GM19099 (cell line): ENCODE data around the gene AARS1.
A peak's percentile ranks its signal among the peaks of the same experiment; 100 is the strongest.

Experiments
- POLR2A ChIP-seq: IDR thresholded peaks from 3 replicates; pipeline ENCODE4 v1.6.1; 2011; ENCODE audit warnings: low read depth; ENCODE audit not compliant: insufficient read length; ENCODE audit errors: extremely low read depth

Gene AARS1

DNA sequence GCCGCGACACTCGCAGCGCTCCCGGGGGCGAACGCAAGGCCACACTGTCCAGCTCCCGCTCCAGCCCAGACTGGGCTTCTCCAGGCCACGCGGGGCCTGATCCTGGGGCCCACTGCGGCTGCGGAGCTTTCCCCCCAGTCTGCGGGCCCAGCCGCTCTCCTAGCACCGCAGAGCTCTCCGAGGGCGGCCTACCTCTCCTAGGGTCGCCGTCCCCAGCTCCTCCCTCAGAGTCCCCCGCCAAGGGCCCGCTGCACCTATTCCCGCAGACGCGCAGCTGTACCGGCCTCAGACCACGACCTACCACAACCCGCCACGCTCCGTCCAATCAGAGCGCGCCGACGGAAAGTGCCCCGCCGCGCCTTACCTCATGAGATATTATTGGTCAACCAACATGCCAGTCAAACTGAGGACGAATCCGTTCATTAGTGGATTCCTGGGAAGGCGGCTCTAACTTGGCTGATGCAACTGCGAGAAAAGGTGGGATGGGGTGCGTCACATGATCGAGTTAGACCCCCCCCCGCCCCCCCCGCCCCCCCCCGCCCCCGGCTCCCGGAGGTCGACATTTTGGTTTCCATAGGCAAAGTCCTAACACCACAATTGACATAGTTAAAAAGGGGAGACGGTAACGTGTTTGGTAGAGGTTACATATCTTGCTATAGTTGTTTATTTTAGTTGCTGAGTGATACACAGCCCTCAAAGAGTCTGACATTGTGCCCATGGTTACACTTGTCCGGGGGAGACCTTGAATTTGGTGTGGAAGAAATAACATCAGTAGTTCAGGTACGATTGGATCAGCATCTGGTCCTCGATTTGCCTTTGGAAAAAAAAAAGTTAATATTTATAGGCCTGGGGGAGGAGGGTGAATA, at the start of gene AARS1:
Gene AARS1, minus strand, starts transcription at position 278 of the 866 bp plus-strand sequence. CDS start 6,743 bp downstream, outside the sequence.
- peak; percentile 95 for TF ChIP-seq POLR2A

DNA sequence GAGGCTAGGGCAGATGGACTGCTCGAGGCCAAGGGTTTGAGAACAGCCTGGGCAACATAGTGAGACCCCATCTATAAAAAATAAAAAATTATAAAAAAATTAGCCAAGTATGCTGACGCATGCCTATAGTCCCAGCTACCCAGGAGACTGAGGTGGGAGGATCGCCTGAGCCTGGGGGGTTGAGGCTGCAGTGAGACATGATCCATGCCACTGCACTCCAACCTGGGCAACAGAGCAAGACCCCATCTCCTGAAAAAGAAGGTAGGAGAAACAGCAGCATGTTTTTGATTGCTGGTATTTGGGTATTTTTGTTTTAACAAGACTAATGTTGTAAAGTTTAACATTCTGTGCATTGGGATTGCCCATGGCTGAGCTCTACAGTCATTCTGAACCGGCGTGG, 48.5 kb upstream of the AARS1 start:
- no peak for TF ChIP-seq POLR2A

GRCh38 chr16:70331588-70332358, 42.5 kb upstream of the AARS1 start:
- no peak for TF ChIP-seq POLR2A

GRCh38 chr16:70331091-70331490, 41.8 kb upstream of the AARS1 start:
- no peak for TF ChIP-seq POLR2A

DNA sequence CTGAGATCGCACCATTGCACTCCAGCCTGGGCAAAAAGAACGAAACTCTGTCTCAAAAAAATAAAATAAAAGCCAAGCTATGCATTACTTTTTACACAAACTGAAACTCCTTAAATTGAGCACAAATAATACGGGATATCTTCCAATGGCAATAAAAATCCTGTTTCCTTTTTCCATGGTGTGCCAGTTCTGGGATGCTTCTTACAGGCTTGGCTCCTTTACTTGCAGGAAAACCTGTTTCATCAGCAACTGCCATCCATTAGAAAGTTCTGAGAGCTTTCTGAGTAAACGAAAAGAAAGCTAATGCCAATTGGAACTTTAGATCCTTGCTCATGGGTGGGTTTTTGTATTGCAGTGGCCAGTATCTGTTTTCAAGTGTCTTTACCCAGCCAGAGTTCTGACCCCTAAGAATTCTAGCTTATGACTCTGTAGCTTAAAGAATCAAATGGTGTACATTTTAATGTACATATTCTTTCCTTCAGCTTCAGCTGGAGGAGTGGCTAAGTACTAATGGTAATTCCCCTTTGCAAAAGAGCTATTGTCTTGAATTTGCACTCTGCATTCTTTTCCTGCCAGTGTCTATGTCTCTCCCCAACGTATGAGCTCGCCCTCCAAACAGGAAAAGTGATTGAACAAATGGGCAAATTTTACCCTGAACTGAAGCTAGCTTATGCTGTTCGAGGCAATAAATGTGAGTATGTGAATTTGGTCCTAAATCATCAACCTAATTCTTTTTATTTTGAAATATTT, 35.9 kb upstream of the AARS1 start:
- TF ChIP-seq POLR2A, result no peak

GRCh38 chr16:70320121-70320520, 30.8 kb upstream of the AARS1 start:
- no peak for TF ChIP-seq POLR2A

- no peak for TF ChIP-seq POLR2A
Measured at GRCh38 chr16:70306880-70307279, 17.6 kb upstream of the AARS1 start.

DNA sequence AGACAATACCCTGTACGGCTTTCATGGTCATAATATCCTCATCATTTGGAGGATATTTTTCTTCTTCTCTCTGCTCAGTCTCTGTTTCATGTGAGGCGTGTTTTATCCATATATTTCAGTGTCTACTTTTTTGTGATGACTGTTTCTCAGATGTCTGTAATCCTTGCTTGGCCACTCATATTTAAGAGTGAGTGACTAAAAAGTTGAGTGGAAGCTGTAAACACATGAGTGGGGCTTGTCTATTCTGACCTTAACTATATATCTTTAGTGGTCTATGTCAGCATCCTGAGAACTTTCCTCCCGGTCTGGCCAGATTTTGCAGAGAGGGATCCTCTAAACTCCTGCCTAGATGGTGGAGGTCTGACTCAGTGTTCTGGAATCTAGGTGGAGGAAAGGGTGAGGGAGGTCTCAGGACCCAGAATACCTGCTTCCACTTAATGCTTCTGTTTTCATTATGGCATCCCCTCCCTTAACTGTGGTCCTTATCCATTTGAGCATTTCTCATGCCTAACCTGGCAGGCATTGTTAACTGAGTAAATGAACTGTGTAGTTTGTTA, 15.7 kb upstream of the AARS1 start:
- TF ChIP-seq POLR2A, result no peak

DNA sequence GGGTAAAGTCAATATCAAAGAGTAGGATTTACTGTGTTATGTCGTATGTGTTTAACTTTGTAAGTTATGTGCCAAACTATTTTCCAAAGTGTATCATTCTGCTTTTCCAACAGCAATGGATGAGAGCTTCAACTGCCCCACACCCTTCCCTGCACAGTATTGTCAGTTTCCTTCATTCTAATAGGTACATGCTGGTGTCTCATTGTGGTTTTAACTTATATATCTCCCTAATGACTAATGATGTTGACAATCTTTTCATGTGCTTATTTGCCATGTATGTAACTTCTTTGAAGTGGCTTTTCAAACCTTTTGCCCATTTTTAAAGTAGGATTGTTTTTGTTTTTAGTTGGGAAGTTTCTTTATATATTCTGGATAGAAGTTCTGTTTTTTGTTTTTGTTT, 13.4 kb upstream of the AARS1 start:
- no peak for TF ChIP-seq POLR2A

GRCh38 chr16:70301121-70301520, 11.8 kb upstream of the AARS1 start:
- TF ChIP-seq POLR2A, result no peak

GRCh38 chr16:70298988-70299938, 10.0 kb upstream of the AARS1 start, which contains the start of gene DDX19B:
TSS of gene DDX19B (plus strand) at chr16:70299186. CDS start at chr16:70299298, 112 bp downstream.
- peak; percentile 89 for TF ChIP-seq POLR2A

GRCh38 chr16:70295634-70296033, 6.3 kb upstream of the AARS1 start:
- no peak for TF ChIP-seq POLR2A

DNA sequence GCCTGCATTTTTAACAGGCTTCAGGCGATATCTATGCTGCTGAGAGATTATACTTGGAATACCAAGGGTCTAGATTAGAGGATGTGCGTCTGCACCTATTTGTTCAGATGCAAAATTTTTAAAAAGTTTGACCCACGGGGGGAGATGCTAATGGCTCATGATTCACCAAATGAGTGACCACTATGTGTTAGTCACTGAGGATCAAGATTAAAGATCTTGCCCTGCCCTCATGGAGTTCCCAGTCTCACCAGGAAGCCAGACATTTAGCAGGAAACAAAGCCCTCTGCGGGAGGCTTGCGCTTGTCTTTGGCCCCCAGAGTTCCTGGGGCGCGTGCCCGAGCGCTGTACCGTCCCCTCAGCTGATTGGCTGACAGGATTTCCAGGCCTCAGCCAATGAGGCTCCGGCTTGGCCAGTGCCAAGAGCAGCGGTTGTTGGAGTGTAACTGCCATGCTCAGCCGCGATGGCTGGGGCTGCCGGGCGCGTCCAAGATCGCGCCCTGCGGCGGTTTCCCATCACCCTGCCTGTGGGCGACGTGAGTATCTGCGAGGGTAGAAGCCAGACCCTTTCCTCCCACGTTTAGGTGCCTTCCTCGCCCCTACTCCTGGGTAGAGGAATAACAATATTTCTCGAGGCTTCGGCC, 5.2 kb upstream of the AARS1 start:
- no peak for TF ChIP-seq POLR2A
